NCI-H446 treated with DMSO at 0.1 percent for 48 hours (cell line): Measurements from ENCODE around the gene RNF223.
"Not testable (repeated sequence)": the region's sequence is repeated elsewhere in the genome, so short reads cannot be mapped to it uniquely, and the experiment has no call there.

Source experiments
- DNase-seq: peaks from one replicate; lab custom pipeline; 2025; lab: John Stamatoyannopoulos, UW

RNF223 gene

GRCh38 chr1:1087351-1088028 lies 13.4 kb upstream of the RNF223 start:
- no peak for DNase-seq

DNA sequence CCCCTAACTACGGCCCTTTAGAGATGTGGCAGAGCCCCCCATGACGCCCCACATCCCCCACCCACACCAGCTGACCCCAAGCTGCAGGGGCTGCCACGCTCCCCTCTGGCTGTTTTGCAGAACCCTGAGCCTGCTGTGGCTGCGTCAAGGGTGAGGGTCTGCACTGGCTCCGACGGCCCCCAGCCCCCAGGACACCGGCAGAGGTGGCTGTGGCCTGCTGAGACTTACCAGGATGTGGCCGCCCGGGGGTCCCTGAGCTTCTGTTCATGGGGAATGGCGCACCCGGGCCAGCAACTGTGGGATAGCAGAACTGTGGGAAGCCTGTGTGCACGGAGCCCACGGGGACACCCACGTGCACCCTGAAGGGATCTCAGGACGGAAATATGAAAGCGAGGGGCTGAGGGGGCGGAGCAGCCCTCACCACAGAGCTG lies 12.8 kb upstream of the RNF223 start:
- no peak for DNase-seq

DNA sequence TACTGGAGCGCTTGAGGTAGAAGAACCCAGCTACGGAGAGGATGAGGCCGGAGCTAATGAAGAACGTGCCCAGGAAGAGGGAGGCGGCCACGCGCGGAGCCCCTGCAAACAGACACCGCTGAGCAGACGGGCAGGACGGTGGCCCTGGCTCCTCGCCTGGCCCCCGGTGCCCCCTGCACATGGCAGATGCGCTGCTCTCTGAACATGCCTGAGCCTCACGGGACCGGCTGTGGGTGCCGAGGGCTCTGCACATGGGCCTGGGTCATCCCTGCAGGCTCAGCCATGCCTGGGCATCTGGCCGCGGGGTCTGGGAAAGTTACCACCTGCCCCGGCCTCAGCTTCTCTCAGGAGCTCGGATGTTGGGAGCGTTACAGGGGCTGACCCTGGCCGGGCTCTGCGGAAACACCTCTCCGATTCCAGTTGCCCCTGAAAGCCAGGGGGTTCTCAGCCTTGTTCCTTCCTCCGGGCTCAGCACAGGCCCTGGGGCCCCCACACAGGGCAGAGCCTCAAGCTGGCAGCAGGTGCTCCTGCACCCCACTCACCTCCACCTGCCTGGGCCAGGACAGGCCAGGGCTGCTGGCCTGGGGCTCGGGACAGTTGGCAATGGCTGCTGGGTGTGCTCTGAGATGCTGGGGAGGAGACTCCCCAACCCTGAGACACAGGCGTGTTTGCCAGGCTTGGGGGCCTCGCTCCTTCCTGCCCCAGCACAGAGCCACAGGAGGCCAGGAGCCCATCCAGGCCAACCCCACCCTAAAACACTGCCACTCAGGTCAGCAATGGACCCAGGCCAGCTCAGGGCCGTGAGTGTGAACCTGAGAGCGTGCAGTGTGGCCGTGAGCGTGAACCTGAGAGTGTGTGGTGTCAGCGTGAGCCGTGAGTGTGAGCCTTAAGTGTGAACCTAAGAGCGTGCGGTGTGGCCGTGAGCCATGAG lies 12.1 kb upstream of the RNF223 start:
- no peak for DNase-seq

DNA sequence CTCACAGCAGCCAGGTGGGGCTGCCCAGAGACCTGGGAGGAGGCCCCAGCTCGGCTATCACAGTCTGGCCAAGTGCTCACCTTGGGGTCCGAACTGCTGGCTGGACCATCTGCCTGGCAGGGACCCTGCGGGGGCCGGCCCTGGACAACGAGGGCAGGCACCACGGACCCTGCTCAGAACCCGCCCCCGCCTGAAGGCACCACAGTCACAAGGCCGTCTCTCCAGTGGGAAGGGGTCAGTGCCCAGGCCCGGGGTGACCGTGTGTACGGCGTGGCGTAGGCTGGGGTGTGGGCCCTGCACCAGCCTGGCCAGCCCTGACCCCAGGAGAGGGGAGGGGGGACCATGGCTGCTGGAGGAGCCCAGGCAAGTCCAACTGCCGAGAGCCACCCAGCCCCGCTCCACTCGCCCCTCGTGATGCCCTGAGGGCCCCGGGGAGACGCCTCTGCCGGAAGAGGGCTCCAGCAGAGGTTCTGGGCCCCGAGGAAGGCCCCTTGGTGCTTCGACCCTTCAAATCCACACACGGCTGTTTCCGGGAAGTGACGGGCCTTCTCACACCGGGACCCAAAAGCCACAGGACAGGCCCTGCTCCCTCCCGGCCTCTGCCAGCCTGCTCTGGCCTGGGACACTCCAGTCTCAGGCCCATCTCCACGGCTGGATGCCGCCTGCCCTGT lies 11.2 kb upstream of the RNF223 start:
- DNase-seq, result no peak

DNA sequence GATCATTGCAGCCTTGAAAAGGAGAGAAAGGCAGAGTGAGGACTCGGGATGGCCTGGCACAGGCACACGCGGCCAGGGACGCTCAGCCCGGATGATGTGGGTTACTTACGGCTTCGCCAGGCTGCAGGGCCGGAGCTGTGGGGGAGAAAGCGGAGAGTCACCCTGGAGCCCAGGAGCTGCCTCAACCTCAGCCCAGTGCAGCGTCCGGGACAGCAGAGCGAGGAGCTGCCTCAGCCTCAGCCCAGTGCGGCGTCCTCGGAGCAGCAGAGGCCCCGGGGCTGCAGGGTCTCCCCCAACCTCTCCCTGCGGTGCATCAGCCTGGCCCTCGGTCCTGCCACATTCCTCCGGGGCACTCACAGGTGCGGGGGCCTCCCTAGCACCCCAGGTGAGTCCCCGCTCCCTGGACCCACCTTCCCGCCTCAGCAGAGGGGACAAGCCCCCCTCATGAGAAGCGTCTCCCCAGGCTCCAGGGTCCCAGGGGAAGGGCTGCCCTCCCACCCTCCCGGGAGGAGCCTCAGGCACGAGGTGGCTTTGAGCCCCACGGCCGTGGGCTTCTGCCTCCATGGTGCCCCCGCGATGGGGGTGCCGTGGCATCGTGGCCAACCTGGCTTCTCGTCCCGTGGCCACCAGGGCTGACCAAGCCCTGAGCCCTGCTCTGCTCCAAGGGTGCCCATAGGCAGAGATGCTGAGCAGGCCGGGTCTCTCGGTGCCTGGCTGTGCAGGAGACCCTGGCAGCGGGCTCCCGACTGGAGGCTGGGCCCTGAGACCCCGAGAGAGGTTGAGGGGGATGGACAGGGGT lies 10.5 kb upstream of the RNF223 start:
- no peak for DNase-seq

DNA sequence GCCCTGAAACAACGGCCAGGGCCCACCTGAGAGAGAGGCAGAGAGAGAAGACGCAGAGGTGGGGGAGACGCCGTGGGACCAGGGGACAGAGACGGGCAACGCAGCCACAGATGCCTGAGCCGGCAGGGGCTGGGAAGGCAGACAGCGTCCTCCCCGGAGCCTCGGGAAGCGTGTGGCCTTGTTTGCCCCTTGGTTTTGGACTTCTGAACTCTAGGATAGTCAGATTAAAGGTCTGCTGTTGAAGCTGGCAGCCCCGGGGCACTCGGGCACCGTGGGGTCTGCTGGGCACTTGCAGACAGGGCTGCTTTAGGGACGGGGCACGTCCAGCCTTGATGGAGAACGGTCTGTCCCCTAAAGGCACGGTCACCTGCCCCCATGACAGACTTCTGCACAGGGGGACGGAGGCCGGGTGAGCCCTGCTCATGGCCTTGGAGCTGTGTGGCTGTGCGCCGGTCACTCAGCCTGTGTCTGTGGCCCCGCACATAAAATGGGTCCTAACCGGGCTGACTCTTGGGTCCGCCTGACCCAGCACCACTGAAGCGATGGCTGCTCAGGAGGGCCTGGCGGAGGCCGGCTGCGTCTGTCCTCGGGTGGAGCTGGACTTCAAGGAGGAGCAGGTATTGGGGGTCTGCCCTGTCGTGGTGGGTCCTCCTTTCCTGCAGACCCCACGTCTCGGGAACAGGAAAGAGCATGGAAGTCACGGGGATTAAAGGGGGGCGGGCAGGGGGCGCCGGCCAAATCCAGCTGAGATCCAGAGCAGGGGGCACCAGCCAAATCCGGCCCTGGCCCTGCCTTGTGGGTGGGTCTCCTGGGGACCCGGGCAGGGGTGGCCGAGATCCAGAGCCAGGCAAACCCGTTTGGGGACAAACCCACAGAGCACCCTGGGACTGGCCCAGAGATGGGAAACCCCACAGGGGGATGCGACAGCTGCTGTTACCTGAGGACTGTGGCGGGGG lies 9.6 kb upstream of the RNF223 start:
- DNase-seq, result no peak

GRCh38 chr1:1082776-1083415 lies 8.8 kb upstream of the RNF223 start:
- no peak for DNase-seq

DNA sequence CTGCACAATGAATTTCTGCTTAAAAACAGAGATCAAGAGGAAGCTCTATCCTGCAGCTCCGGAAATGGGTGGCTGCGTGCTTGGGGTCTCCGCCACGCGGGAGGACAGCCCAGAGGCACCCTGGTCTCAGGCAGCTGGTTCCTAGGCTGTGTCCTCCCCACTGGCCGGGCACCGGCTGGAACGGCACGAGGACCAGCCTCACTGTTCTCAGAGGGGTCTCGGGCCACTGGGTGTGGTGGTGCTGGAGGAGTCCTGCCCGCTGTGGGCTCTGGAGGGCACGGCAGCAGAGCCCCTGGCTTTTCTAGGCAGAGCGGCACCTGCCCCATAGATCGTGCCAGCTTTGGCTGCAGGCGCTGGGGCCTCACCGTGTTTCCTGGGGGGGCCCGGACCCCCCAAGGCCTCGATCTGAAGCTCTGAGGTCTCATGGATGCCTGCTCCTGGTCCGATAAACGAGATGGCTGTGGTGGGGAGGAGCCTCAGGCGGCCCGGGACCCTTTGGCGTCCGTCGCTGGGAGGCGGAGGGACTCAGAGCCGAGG lies 8.2 kb upstream of the RNF223 start:
- DNase-seq, result no peak

- DNase-seq, result no peak
These were observed 7.5 kb upstream of the RNF223 start for GRCh38 chr1:1081311-1082238.

GRCh38 chr1:1080951-1081310 lies 6.8 kb upstream of the RNF223 start:
- DNase-seq, result no peak

DNA sequence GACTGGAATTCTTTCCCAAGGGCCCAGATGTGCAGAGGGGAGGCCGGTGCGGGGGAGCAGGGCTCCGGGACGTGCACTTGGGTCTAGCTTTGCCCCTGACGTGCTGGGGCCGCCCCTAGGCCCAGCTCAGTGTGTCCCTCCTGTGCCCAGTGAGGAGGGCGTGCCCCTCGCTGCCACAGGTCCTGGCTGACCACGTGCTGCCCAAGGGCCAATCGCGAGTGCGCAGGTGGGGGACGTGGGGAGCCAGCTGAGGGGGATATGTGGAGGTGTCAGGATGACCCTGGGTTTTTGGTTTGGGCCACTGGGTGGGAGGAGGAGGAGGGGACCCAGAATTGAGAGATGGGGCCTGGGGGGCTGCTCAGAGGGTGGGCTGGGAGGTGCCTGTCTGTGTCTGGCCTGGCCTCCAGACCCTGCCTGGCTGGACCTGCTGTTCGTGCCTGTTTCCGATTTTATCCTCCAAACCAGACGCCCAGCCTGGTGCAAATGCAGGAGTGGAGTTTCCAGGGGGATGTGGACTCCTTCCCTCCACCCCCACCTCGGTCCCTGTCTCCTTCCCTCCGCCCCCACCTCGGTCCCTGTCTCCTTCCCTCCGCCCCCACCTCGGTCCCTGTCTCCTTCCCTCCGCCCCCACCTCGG lies 6.1 kb upstream of the RNF223 start:
- DNase-seq, result no peak

DNA sequence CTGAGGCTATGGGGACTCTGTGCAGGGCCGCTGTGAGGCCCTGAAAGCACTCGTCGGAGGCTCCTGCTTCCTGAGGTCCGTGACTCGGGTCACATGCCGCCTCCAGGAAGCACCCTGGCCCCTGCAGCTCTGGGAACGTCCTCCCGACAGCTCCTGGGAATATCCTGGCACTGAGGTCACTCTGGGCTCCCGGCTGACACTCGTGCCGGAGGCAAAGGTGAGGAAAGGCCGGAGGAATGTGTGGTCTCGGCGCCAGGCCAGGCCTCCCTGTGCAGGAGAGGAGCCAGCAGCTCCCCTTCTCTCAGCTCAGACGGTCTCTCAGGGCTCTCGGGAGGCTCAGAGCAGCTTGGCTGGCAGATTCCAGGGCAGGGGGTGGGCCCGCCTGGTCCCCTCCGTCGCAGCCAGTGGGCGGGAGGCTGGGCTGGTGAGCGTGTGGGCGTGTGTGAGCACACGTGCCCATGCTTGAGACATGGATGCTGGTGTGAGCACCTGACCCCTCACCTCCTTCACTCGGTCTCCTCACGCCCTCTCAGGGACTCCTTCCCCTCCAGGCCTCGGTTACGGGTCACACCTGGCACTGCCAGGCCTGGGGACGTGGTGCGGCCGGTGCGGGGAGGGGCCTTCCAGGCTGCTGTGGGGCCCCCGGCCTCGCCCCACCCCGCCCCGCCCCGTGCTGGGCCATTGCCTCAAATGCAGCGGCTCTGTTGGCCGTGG lies 5.5 kb upstream of the RNF223 start:
- no peak for DNase-seq

GRCh38 chr1:1077396-1077795 lies 3.3 kb upstream of the RNF223 start:
- DNase-seq, result not testable (repeated sequence)

DNA sequence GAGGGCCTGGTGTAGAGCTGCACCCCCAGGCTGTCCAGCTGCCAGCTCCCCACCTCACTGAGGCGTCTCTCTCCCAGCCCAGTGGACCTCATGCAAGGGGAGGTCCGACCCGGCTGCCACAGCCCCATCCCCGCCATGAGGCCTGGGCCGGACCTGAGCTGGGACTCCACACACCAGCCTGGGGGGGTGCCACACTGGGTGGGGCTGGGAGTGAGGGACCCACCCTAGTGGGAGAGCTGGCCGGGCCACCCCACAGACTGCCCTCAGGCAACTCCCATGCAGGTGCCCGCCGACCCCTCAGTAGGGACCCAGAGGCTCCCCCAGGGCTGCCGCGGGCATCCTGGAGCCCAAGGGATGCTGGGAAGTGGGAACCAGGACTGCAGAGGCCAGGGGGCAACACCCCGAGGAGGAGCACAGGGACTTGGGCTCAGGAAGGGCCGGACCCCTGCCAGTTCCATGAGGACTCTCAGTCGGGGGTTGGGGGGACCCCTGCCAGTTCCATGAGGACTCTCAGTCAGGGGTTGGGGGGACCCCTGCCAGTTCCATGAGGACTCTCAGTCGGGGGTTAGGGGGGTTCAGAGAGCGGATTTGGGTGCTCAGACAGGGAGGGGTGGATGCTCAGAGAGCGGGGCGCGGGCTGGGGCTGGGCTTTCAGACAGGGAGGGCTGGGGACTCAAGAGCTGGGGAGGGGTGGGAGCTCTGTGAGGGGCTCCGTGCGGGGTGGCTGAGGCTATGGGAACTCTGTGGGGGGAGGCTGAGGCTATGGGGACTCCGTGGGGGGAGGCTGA lies 1.2 kb upstream of the RNF223 start:
- no peak for DNase-seq

DNA sequence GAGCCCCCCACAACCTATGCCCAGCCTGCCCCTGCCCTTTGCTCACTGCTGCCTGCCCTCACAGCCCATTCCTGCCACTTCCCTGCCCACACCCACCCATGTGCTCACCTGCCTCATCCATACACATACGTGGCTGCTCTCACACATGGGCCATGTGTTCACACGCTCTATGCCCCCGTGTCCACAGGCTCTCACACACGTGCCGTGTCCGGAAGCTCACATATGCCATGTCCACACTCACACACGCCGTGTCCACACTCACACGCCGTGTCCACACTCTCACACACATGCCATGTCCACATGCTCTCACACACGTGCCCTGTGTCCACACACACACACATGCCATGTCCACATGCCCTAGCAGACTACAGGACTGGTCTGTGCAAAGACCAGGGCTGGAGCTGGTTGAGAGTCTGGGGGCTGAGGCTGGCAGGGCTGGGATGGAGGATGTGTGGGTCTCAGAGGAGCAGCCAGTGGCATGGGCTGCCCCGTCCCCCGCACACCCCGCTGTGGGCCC lies 583 bp upstream of the RNF223 start:
- no peak for DNase-seq

DNA sequence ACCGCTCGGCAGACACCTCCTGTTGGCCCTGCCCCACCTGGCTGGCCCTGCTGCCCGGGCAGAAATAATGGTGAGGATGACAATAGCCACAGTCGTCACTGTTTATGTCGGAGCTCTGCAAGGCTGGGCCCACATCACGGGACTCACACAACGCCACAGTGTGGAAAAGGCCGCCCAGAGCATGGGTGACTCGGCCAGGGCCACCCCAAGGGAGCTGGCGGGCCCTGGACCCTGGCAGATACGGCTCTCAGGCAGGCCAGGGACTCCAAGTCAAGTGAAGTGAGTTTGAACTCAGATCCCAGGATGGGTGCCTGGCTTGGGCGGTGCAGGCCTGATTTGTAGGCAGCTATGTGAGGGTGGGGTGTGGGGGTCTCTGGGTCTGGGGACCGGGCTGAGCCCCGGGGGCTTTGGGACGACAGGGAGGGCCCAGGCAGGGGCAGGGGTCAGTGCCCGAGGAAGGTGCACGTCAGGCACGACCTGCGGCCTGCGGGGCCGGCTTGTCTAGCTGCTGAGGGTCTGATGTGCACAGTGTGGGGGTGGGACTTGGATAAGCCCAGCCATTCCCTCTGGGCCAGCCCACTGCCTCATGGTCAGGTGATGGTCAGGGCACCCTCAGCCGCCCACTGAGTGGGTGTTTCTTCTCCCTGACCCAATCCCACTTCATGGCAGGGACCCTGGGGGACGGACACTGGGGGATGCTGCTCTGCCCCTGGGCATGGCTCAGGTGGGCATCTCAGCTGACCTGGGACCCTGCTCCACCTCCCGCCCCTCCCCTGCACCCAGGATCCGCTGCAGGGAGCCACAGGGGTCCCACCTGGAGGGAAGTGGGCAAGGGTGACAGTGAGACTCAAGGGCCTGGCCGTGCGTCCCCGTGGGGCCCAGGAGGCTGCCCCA lies 1.0 kb downstream of the RNF223 start:
- DNase-seq, result no peak
